ENCODE measurements around the gene CDNF. TPM values are rescaled to one million over a fixed set of nuclear protein-coding genes. Genes with fewer than 3 reads are reported as not detected.
"Not testable (repeated sequence)": the region's sequence is repeated elsewhere in the genome, so short reads cannot be mapped to it uniquely, and the experiment has no call there.

Gene CDNF
- total RNA-seq, 2 donors from 2014 or later, result 1.3 to 15.3 TPM

DNA sequence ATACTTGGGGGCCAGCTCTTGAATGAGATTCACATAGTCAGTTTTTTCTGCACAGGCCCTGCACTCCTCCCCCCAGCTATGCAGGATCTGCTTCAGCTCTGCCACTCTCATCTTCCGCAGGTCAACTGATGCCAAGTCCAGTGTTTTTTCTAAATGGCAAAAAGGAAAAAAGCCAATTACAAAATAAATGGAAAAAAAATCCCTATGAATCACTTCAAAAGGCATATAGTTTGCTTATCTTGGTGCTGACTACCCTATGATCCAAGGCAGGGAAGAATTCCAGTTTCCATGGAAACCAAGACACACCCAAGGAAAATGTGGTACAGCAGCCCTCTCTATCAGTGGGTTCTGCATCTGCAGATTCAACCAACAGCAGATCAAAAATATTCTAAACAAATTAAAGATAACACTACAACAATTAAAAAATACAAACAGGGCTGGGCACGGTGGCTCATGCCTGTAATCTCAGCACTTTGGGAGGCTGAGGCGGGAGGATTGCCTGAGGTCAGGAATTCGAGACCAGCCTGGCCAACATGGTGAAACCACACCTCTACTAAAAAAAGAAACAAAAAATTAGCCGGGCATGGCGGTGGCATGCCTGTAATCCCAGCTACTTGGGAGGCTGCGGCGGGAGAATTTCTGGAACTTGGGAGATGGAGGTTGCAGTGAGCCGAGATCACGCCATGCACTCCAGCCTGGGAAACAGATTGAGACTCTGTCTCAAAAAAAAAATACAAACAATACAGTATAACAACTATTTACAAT lies 17.6 kb downstream of the CDNF start:
- no peaks in the 10 kb centered on the region for H3K36me3 ChIP-seq (replicated peaks in 1 of 2; ENCODE audit: insufficient read depth in 1 of 2, low read depth in 2 of 2)
- TF ChIP-seq, protein P1, sequence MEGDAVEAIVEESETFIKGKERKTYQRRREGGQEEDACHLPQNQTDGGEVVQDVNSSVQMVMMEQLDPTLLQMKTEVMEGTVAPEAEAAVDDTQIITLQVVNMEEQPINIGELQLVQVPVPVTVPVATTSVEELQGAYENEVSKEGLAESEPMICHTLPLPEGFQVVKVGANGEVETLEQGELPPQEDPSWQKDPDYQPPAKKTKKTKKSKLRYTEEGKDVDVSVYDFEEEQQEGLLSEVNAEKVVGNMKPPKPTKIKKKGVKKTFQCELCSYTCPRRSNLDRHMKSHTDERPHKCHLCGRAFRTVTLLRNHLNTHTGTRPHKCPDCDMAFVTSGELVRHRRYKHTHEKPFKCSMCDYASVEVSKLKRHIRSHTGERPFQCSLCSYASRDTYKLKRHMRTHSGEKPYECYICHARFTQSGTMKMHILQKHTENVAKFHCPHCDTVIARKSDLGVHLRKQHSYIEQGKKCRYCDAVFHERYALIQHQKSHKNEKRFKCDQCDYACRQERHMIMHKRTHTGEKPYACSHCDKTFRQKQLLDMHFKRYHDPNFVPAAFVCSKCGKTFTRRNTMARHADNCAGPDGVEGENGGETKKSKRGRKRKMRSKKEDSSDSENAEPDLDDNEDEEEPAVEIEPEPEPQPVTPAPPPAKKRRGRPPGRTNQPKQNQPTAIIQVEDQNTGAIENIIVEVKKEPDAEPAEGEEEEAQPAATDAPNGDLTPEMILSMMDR (IDR thresholded peaks at IDR 0.05), result no peak
- no peak for TF ChIP-seq POLR2A (IDR thresholded peaks at IDR 0.05)
- WGBS, 2 donors, result 95 to 96% methylated on average over 10 of the region's 10 CpGs
- DNase-seq, result no peak
- no peak for ATAC-seq
- intact Hi-C loops (cut with DNase I), result loop anchor here (10.0 kb wide), 1 partner anchor 315 kb away; no protein-coding TSS in a partner anchor
- H3K4me3 ChIP-seq, result no peak overlapping the region
- H3K4me1 ChIP-seq, result peaks cover 4% of the 10 kb centered on the region
- no peak overlapping the region for H3K27ac ChIP-seq
- H3K27me3 ChIP-seq, result no peaks in the 10 kb centered on the region
- H3K9me3 ChIP-seq, result no peaks in the 10 kb centered on the region

DNA sequence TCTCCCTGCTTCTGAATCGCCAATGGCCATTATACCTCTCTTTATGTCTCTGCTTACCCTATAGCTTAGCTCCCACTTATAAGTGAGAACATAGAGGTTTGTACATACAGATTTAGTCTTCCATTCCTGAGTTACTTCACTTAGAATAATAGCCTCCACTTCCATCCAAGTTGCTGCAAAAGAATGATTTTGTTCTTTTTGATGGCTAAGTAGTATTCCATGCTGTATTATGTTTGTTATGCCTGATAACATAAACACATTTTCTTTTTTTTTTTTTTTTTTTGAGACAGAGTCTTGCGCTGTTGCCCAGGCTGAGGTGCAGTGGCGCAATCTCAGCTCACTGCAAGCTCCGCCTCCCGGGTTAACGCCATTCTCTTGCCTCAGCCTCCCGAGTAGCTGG lies 21.1 kb downstream of the CDNF start:
- DNase-seq; H3K27me3 ChIP-seq; H3K4me3 ChIP-seq; H3K9me3 ChIP-seq; intact Hi-C loops (cut with DNase I); H3K4me1 ChIP-seq; ATAC-seq; H3K27ac ChIP-seq; H3K36me3 ChIP-seq (replicated peaks in 1 of 2; ENCODE audit: insufficient read depth in 1 of 2, low read depth in 2 of 2): not testable (repeated sequence)
- WGBS, 2 donors, result 94 to 96% methylated on average over 7 of the region's 7 CpGs

DNA sequence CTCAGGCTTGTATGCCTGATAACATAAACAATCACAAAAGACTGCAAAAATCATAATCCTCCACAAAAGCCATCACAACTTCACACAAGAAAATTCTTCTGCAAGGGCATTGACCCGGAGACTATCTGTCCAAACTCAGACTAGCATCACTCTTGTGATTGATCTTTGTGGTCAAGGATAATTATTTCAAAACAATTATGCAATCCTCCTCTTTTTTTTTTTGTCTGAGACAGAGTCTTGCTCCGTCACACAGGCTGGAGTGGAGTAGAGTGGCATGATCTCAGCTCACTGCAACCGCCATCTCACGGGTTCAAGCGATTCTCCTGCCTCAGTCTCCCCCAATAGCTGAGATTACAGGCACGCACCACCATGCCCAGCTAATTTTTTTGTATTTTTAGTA lies 22.2 kb downstream of the CDNF start:
- no peaks in the 10 kb centered on the region for H3K36me3 ChIP-seq (replicated peaks in 1 of 2; ENCODE audit: insufficient read depth in 1 of 2, low read depth in 2 of 2)
- H3K4me1 ChIP-seq, result no peaks in the 10 kb centered on the region
- TF ChIP-seq POLR2A (IDR thresholded peaks at IDR 0.05), result no peak
- TF ChIP-seq, protein P1 (IDR thresholded peaks at IDR 0.05), result no peak
- WGBS, 2 donors, result 88 to 89% methylated on average over 6 of the region's 6 CpGs
- no peaks in the 10 kb centered on the region for H3K9me3 ChIP-seq
- no peak for ATAC-seq
- DNase-seq, result no peak
- no peaks in the 10 kb centered on the region for H3K27me3 ChIP-seq
- no peak overlapping the region for H3K4me3 ChIP-seq
- no peak overlapping the region for H3K27ac ChIP-seq
- intact Hi-C loops (cut with DNase I), result no loop called here

- Histone ChIP-seq H3K4me1 (no peaks in the 10 kb centered on the region), H3K9me3 (no peaks in the 10 kb centered on the region), H3K27ac (no peak overlapping the region), H3K27me3 (no peaks in the 10 kb centered on the region), H3K36me3 (replicated peaks in 1 of 2; ENCODE audit: insufficient read depth in 1 of 2, low read depth in 2 of 2) (no peaks in the 10 kb centered on the region), H3K4me3 (no peak overlapping the region)
- intact Hi-C loops (cut with DNase I), result no loop called here
- DNase-seq (no peak), ATAC-seq (no peak)
- TF ChIP-seq, protein P1 (IDR thresholded peaks at IDR 0.05), result no peak
- no peak for TF ChIP-seq POLR2A (IDR thresholded peaks at IDR 0.05)
- 89 to 98% methylated on average over 3 of the region's 3 CpGs for WGBS, 2 donors
Measured at GRCh38 chr10:14812271-14812670, 25.6 kb downstream of the CDNF start.

- H3K27me3 ChIP-seq, result no peaks in the 10 kb centered on the region
- TF ChIP-seq, protein P1 (IDR thresholded peaks at IDR 0.05), result peak in 1 of 7 experiments; percentile 18
- no peak for TF ChIP-seq POLR2A (IDR thresholded peaks at IDR 0.05)
- no peaks in the 10 kb centered on the region for H3K4me1 ChIP-seq
- H3K36me3 ChIP-seq (replicated peaks in 1 of 2; ENCODE audit: insufficient read depth in 1 of 2, low read depth in 2 of 2), result no peaks in the 10 kb centered on the region
- H3K4me3 ChIP-seq, result no peak overlapping the region
- no peak overlapping the region for H3K27ac ChIP-seq
- intact Hi-C loops (cut with DNase I), result no loop called here
- no peaks in the 10 kb centered on the region for H3K9me3 ChIP-seq
- no peak for DNase-seq
- 44 to 59% methylated on average over 9 of the region's 9 CpGs for WGBS, 2 donors
- no peak for ATAC-seq
Measured at GRCh38 chr10:14810969-14811953, 26.6 kb downstream of the CDNF start.

Measured in body of pancreas (tissue), 4 donors.